ENCODE measurements around the gene FAM47C. TPM values are rescaled to one million over a fixed set of nuclear protein-coding genes. Genes with fewer than 3 reads are reported as not detected.
"Not testable (repeated sequence)": the region's sequence is repeated elsewhere in the genome, so short reads cannot be mapped to it uniquely, and the experiment has no call there.

The FAM47C gene
- not detected for polyA plus RNA-seq
- long read RNA-seq, donor 1 = 0 reads
- long read RNA-seq, donor 2 = 0 reads
- long read RNA-seq, donor 3 = 0 reads
- long read RNA-seq, donor 4 = 0 reads
- long read RNA-seq, donor 5 = 0 reads
- long read RNA-seq, donor 6 = 0 reads
- long read RNA-seq, donor 7 = 0 reads
- long read RNA-seq, donor 8 = 0 reads
- long read RNA-seq, donor 9 = 0 reads
- long read RNA-seq, donor 10 = 0 reads

DNA sequence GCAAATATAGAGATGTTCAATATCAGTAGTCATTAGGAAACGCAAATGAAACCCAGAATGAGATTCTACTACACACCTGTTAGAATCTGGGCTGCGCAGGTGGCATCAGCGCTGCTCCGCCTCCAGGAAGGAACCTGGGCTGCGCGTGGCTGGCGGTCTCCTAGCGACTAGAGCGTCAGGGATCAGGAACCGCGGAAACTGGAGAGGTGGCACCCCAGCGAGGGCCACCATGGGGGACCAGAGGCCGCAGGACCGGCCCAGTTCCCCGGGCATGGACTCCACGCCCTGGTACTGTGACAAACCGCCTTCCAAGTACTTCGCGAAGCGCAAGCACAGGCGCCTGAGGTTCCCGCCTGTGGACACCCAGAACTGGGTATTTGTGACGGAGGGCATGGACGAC, at the start of gene FAM47C:
Gene FAM47C, plus strand, starts transcription at position 185 of the 400 bp plus-strand sequence. Its CDS starts 45 bp downstream, at position 230.
- not testable (repeated sequence) for H3K9me3 ChIP-seq (ENCODE audit: control insufficient read depth in 2 of 2, insufficient read depth in 1 of 2, low read depth in 1 of 2, low read length in 1 of 2); H3K27ac ChIP-seq (ENCODE audit: low read depth in 1 of 3, low read length in 2 of 3); H3K27me3 ChIP-seq (ENCODE audit: control insufficient read depth in 3 of 3, insufficient read depth in 3 of 3, low read length in 3 of 3); H3K4me1 ChIP-seq (ENCODE audit: control insufficient read depth in 3 of 3, insufficient read depth in 2 of 3, low read depth in 1 of 3, low read length in 2 of 3); H3K36me3 ChIP-seq (ENCODE audit: control insufficient read depth in 3 of 3, insufficient read depth in 2 of 3, low read depth in 1 of 3, low read length in 3 of 3); DNase-seq; FAIRE-seq; H3K4me3 ChIP-seq (ENCODE audit: low read depth in 1 of 3, low read length in 3 of 3)
- WGBS, 3 donors = 79 to 87% (median 84%) methylated on average over 24 of the region's 24 CpGs

DNA sequence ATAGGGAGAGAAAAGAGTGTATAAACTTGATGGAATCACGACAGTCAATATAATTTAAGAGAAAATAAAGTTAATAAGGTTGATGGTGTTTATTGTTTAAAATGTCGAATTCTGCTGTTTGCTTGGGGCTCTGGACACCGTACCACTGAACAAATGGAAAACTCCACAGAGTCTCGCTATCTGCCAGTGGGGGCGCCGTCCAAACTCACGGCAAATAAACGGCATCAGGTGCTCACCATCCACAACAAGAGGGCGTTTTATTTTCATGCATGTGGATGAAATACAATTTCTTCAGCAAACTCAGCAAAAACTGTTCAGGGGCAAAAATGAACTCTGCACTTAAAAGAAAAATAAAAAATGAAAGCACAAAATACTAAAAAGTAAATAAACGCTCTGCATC, 46.6 kb upstream of the FAM47C start:
- Histone ChIP-seq H3K36me3 (ENCODE audit: control insufficient read depth in 3 of 3, insufficient read depth in 2 of 3, low read depth in 1 of 3, low read length in 3 of 3) (no peaks in the 10 kb centered on the region), H3K27ac (ENCODE audit: low read depth in 1 of 3, low read length in 2 of 3) (no peak overlapping the region), H3K9me3 (ENCODE audit: control insufficient read depth in 2 of 2, insufficient read depth in 1 of 2, low read depth in 1 of 2, low read length in 1 of 2) (no peaks in the 10 kb centered on the region), H3K27me3 (ENCODE audit: control insufficient read depth in 3 of 3, insufficient read depth in 3 of 3, low read length in 3 of 3) (peaks cover 0 to 14% (median 4%) of the 10 kb centered on the region in 3 donors), H3K4me3 (ENCODE audit: low read depth in 1 of 3, low read length in 3 of 3) (no peak overlapping the region), H3K4me1 (ENCODE audit: control insufficient read depth in 3 of 3, insufficient read depth in 2 of 3, low read depth in 1 of 3, low read length in 2 of 3) (no peaks in the 10 kb centered on the region)
- no peak for FAIRE-seq
- no peak for DNase-seq
- WGBS, 3 donors = 40 to 49% (median 48%) methylated on average over 10 of the region's 10 CpGs

GRCh38 chrX:36963069-36963808, 44.9 kb upstream of the FAM47C start:
- H3K9me3 ChIP-seq (ENCODE audit: control insufficient read depth in 2 of 2, insufficient read depth in 1 of 2, low read depth in 1 of 2, low read length in 1 of 2) = no peaks in the 10 kb centered on the region
- DNase-seq = no peak
- no peak overlapping the region for H3K4me3 ChIP-seq (ENCODE audit: low read depth in 1 of 3, low read length in 3 of 3)
- H3K27ac ChIP-seq (ENCODE audit: low read depth in 1 of 3, low read length in 2 of 3) = no peak overlapping the region
- no peaks in the 10 kb centered on the region for H3K4me1 ChIP-seq (ENCODE audit: control insufficient read depth in 3 of 3, insufficient read depth in 2 of 3, low read depth in 1 of 3, low read length in 2 of 3)
- H3K36me3 ChIP-seq (ENCODE audit: control insufficient read depth in 3 of 3, insufficient read depth in 2 of 3, low read depth in 1 of 3, low read length in 3 of 3) = no peaks in the 10 kb centered on the region
- WGBS, 3 donors = 9 to 48% (median 29%) methylated on average over 20 to 63 of the region's 63 CpGs
- peaks cover 0 to 14% (median 4%) of the 10 kb centered on the region in 3 donors for H3K27me3 ChIP-seq (ENCODE audit: control insufficient read depth in 3 of 3, insufficient read depth in 3 of 3, low read length in 3 of 3)
- no peak for FAIRE-seq

GRCh38 chrX:36963852-36964251, 44.3 kb upstream of the FAM47C start:
- peaks cover 0 to 14% (median 4%) of the 10 kb centered on the region in 3 donors for H3K27me3 ChIP-seq (ENCODE audit: control insufficient read depth in 3 of 3, insufficient read depth in 3 of 3, low read length in 3 of 3)
- no peaks in the 10 kb centered on the region for H3K4me1 ChIP-seq (ENCODE audit: control insufficient read depth in 3 of 3, insufficient read depth in 2 of 3, low read depth in 1 of 3, low read length in 2 of 3)
- no peak for FAIRE-seq
- H3K4me3 ChIP-seq (ENCODE audit: low read depth in 1 of 3, low read length in 3 of 3) = no peak overlapping the region
- WGBS, 3 donors = 5 to 48% (median 5%) methylated on average over 21 to 45 of the region's 45 CpGs
- H3K9me3 ChIP-seq (ENCODE audit: control insufficient read depth in 2 of 2, insufficient read depth in 1 of 2, low read depth in 1 of 2, low read length in 1 of 2) = no peaks in the 10 kb centered on the region
- DNase-seq = no peak
- H3K36me3 ChIP-seq (ENCODE audit: control insufficient read depth in 3 of 3, insufficient read depth in 2 of 3, low read depth in 1 of 3, low read length in 3 of 3) = no peaks in the 10 kb centered on the region
- no peak overlapping the region for H3K27ac ChIP-seq (ENCODE audit: low read depth in 1 of 3, low read length in 2 of 3)

DNA sequence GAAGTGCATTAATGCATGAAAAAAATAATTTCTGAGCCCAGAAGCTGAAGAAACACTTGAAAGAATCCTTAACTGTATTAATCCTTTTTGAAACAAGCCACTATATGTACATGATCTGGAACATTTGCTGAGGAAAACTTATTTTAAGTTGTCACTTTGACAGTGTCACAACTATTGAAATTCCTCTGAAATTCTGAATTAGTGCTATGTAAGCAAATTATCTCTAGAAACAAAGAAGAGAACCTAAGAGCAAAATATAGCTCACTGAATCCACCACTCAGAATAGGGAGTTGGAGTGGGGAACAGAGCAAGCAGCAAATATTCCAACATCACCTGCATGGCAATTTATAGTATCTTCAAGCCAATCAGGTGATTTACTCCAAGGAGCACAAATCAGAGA, 34.6 kb upstream of the FAM47C start:
- Histone ChIP-seq H3K27ac (ENCODE audit: low read depth in 1 of 3, low read length in 2 of 3) (no peak overlapping the region), H3K27me3 (ENCODE audit: control insufficient read depth in 3 of 3, insufficient read depth in 3 of 3, low read length in 3 of 3) (no peaks in the 10 kb centered on the region), H3K4me1 (ENCODE audit: control insufficient read depth in 3 of 3, insufficient read depth in 2 of 3, low read depth in 1 of 3, low read length in 2 of 3) (no peaks in the 10 kb centered on the region), H3K36me3 (ENCODE audit: control insufficient read depth in 3 of 3, insufficient read depth in 2 of 3, low read depth in 1 of 3, low read length in 3 of 3) (no peaks in the 10 kb centered on the region), H3K4me3 (ENCODE audit: low read depth in 1 of 3, low read length in 3 of 3) (no peak overlapping the region), H3K9me3 (ENCODE audit: control insufficient read depth in 2 of 2, insufficient read depth in 1 of 2, low read depth in 1 of 2, low read length in 1 of 2) (no peaks in the 10 kb centered on the region)
- no peak for DNase-seq
- no peak for FAIRE-seq

- no peaks in the 10 kb centered on the region for H3K9me3 ChIP-seq (ENCODE audit: control insufficient read depth in 2 of 2, insufficient read depth in 1 of 2, low read depth in 1 of 2, low read length in 1 of 2)
These were observed 33.3 kb upstream of the FAM47C start for GRCh38 chrX:36974911-36975310.

GRCh38 chrX:36978886-36979285, 29.3 kb upstream of the FAM47C start:
- WGBS, 3 donors = 70 to 95% (median 86%) methylated on average over 2 of the region's 2 CpGs

More at GRCh38 chrX:36974911-36975310, 33.3 kb upstream of the FAM47C start:
- DNase-seq = no peak
- no peaks in the 10 kb centered on the region for H3K4me1 ChIP-seq (ENCODE audit: control insufficient read depth in 3 of 3, insufficient read depth in 2 of 3, low read depth in 1 of 3, low read length in 2 of 3)
- no peaks in the 10 kb centered on the region for H3K36me3 ChIP-seq (ENCODE audit: control insufficient read depth in 3 of 3, insufficient read depth in 2 of 3, low read depth in 1 of 3, low read length in 3 of 3)
- H3K4me3 ChIP-seq (ENCODE audit: low read depth in 1 of 3, low read length in 3 of 3) = no peak overlapping the region
- no peak for FAIRE-seq
- no peak overlapping the region for H3K27ac ChIP-seq (ENCODE audit: low read depth in 1 of 3, low read length in 2 of 3)
- no peaks in the 10 kb centered on the region for H3K27me3 ChIP-seq (ENCODE audit: control insufficient read depth in 3 of 3, insufficient read depth in 3 of 3, low read length in 3 of 3)
- 53 to 60% (median 56%) methylated on average over 6 of the region's 6 CpGs for WGBS, 3 donors

GRCh38 chrX:36983831-36984230, 24.3 kb upstream of the FAM47C start:
- H3K4me3 ChIP-seq (ENCODE audit: low read depth in 1 of 3, low read length in 3 of 3) = no peak overlapping the region
- DNase-seq = no peak
- no peak for FAIRE-seq
- no peak overlapping the region for H3K27ac ChIP-seq (ENCODE audit: low read depth in 1 of 3, low read length in 2 of 3)
- H3K4me1 ChIP-seq (ENCODE audit: control insufficient read depth in 3 of 3, insufficient read depth in 2 of 3, low read depth in 1 of 3, low read length in 2 of 3) = no peaks in the 10 kb centered on the region
- H3K27me3 ChIP-seq (ENCODE audit: control insufficient read depth in 3 of 3, insufficient read depth in 3 of 3, low read length in 3 of 3) = peaks cover 0 to 4% (median 1%) of the 10 kb centered on the region in 3 donors
- H3K36me3 ChIP-seq (ENCODE audit: control insufficient read depth in 3 of 3, insufficient read depth in 2 of 3, low read depth in 1 of 3, low read length in 3 of 3) = no peaks in the 10 kb centered on the region
- no peaks in the 10 kb centered on the region for H3K9me3 ChIP-seq (ENCODE audit: control insufficient read depth in 2 of 2, insufficient read depth in 1 of 2, low read depth in 1 of 2, low read length in 1 of 2)
- 44 to 70% (median 55%) methylated on average over 3 of the region's 3 CpGs for WGBS, 3 donors

More at GRCh38 chrX:36978886-36979285, 29.3 kb upstream of the FAM47C start:
- Histone ChIP-seq H3K36me3 (ENCODE audit: control insufficient read depth in 3 of 3, insufficient read depth in 2 of 3, low read depth in 1 of 3, low read length in 3 of 3) (no peaks in the 10 kb centered on the region), H3K27me3 (ENCODE audit: control insufficient read depth in 3 of 3, insufficient read depth in 3 of 3, low read length in 3 of 3) (no peaks in the 10 kb centered on the region), H3K4me1 (ENCODE audit: control insufficient read depth in 3 of 3, insufficient read depth in 2 of 3, low read depth in 1 of 3, low read length in 2 of 3) (no peaks in the 10 kb centered on the region), H3K4me3 (ENCODE audit: low read depth in 1 of 3, low read length in 3 of 3) (no peak overlapping the region), H3K27ac (ENCODE audit: low read depth in 1 of 3, low read length in 2 of 3) (no peak overlapping the region), H3K9me3 (ENCODE audit: control insufficient read depth in 2 of 2, insufficient read depth in 1 of 2, low read depth in 1 of 2, low read length in 1 of 2) (no peaks in the 10 kb centered on the region)
- no peak for DNase-seq
- FAIRE-seq = no peak

All from small intestine (tissue), 16 donors.